ENCODE data around the gene NFIX.
A peak's percentile ranks its signal among the peaks of the same experiment; 100 is the strongest.

Gene NFIX

GRCh38 chr19:12991296-12991695, 4.0 kb upstream of the NFIX start:
- Histone ChIP-seq H3K9ac (ENCODE audit: low read depth, low read length) (no peak overlapping the region), H3K9me3 (ENCODE audit: control insufficient read depth, insufficient read depth, low read length) (no peaks in the 10 kb centered on the region), H3K36me3 (ENCODE audit: control insufficient read depth, insufficient read depth, low read length) (no peaks in the 10 kb centered on the region), H3K4me1 (ENCODE audit: control insufficient read depth, insufficient read depth, low read length) (no peaks in the 10 kb centered on the region; the same call in 1 of the 2 replicates), H3K4me3 (ENCODE audit: low read depth, low read length) (no peak overlapping the region), H3K27ac (ENCODE audit: low read depth, low read length) (no peak overlapping the region), H3K27me3 (ENCODE audit: control insufficient read depth, insufficient read depth, low read length) (peaks cover 77% of the 10 kb centered on the region)

GRCh38 chr19:12992729-12993128, 2.5 kb upstream of the NFIX start:
- Histone ChIP-seq H3K4me1 (ENCODE audit: control insufficient read depth, insufficient read depth, low read length) (no peaks in the 10 kb centered on the region; the same call in 1 of the 2 replicates), H3K27ac (ENCODE audit: low read depth, low read length) (no peak overlapping the region), H3K9me3 (ENCODE audit: control insufficient read depth, insufficient read depth, low read length) (no peaks in the 10 kb centered on the region), H3K9ac (ENCODE audit: low read depth, low read length) (no peak overlapping the region), H3K4me3 (ENCODE audit: low read depth, low read length) (no peak overlapping the region), H3K27me3 (ENCODE audit: control insufficient read depth, insufficient read depth, low read length) (peaks cover 79% of the 10 kb centered on the region), H3K36me3 (ENCODE audit: control insufficient read depth, insufficient read depth, low read length) (no peaks in the 10 kb centered on the region)

DNA sequence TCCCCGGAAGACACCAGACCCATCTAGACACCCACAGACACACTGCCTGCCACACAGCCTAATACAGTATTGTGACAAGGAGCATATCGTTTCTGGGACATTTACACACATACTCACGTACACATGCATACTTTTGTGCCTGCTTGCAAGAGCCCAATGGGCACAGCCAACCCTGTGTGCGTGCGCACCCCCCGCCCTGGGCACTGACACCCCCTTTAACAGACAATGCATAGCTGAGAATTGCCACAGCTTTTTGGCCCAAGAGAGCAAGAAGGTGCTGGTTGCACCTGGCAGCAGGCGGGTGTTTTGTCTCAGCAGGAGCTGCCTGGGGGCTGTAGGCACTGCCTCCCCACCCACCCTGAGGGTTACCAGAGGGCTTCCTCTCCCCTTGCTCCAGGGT, 1.7 kb upstream of the NFIX start:
- Histone ChIP-seq H3K4me1 (ENCODE audit: control insufficient read depth, insufficient read depth, low read length) (no peaks in the 10 kb centered on the region; the same call in 1 of the 2 replicates), H3K27me3 (ENCODE audit: control insufficient read depth, insufficient read depth, low read length) (peaks cover 81% of the 10 kb centered on the region), H3K36me3 (ENCODE audit: control insufficient read depth, insufficient read depth, low read length) (no peaks in the 10 kb centered on the region), H3K27ac (ENCODE audit: low read depth, low read length) (no peak overlapping the region), H3K9ac (ENCODE audit: low read depth, low read length) (no peak overlapping the region), H3K4me3 (ENCODE audit: low read depth, low read length) (no peak overlapping the region), H3K9me3 (ENCODE audit: control insufficient read depth, insufficient read depth, low read length) (no peaks in the 10 kb centered on the region)

DNA sequence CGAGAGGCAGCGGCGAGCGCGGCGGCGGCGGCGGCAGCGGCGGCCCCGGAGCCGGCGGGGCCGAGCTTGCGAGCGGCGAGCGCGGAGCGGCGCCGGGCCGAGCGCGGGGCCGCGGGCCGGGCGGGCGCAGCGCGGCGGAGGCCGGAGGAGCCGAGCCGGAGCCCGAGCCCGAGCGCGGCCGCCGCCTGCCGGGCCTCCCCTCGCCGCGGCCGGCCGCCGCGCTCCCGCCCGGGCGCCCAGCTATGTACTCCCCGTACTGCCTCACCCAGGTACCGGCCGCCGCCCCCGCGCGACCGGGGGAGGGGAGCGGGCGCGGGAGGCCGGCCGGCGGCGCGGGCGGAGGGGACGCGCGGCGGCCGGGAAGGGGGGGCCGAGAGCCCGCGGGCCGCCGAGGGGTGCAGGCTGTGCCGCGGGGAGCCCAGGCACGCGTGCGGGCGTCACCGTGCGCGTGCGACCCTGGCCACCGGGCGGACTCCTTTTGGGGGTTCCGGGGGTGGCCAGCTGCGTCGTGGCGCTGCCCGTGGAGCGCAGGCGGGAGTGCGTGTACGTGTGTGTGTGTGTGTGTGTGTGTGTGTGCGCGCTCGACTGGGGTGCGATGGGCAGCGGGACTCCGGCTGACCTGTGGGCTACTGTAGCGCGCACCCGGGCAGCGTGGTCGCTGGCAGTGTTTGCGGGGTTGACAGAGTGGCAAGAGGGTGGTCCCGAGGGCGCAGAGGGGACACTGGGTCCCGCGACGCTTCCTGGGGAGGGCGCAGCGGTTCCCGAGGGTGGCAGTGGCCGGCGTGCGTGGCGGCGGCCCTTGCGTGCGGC, 526 bp downstream of the NFIX start:
- Histone ChIP-seq H3K4me3 (ENCODE audit: low read depth, low read length) (peak overlapping the region; percentile 37), H3K9me3 (ENCODE audit: control insufficient read depth, insufficient read depth, low read length) (no peaks in the 10 kb centered on the region), H3K36me3 (ENCODE audit: control insufficient read depth, insufficient read depth, low read length) (no peaks in the 10 kb centered on the region), H3K27me3 (ENCODE audit: control insufficient read depth, insufficient read depth, low read length) (peaks cover 85% of the 10 kb centered on the region), H3K4me1 (ENCODE audit: control insufficient read depth, insufficient read depth, low read length) (no peaks in the 10 kb centered on the region; the same call in 1 of the 2 replicates), H3K27ac (ENCODE audit: low read depth, low read length) (no peak overlapping the region), H3K9ac (ENCODE audit: low read depth, low read length) (no peak overlapping the region)

DNA sequence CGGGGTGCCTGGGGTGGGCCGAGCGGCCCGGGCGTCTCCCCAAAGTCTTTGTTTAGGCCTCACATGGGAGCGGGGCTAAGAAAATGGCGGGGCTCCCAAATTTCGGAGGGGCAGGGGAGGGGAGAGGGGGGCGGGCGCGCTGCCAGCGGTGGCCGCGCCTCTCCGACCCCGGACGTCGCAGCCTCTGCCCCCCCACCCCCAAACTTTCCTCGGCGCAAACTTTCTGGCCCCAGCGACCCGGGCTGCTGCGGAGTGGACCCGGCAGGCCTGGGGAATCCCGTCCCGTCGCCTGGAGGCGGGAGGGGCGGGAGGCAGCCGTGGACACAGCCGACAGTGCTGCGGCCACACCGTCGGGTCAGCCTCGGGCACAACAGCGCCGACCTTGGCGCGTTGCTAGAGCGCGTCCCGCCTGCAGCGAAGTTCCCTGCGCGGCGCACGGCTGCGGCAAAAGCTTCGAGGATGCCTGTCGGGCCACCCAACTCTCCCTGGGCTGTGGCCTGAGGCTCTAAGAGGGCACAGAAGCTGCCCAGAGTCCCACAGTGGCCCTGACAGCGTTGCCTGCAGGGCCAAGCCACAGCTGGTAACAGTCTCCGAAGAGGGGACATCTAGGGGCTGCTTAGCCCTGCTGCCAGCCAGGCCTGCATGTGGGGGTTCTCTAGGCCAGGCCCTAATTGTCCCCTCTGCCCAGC, 1.3 kb downstream of the NFIX start:
- H3K4me1 ChIP-seq (ENCODE audit: control insufficient read depth, insufficient read depth, low read length) = no peaks in the 10 kb centered on the region; the same call in 1 of the 2 replicates
- no peak overlapping the region for H3K9ac ChIP-seq (ENCODE audit: low read depth, low read length)
- no peak overlapping the region for H3K27ac ChIP-seq (ENCODE audit: low read depth, low read length)
- H3K27me3 ChIP-seq (ENCODE audit: control insufficient read depth, insufficient read depth, low read length) = peaks cover 85% of the 10 kb centered on the region
- H3K4me3 ChIP-seq (ENCODE audit: low read depth, low read length) = peak overlapping the region; percentile 37
- H3K9me3 ChIP-seq (ENCODE audit: control insufficient read depth, insufficient read depth, low read length) = no peaks in the 10 kb centered on the region
- H3K36me3 ChIP-seq (ENCODE audit: control insufficient read depth, insufficient read depth, low read length) = no peaks in the 10 kb centered on the region

DNA sequence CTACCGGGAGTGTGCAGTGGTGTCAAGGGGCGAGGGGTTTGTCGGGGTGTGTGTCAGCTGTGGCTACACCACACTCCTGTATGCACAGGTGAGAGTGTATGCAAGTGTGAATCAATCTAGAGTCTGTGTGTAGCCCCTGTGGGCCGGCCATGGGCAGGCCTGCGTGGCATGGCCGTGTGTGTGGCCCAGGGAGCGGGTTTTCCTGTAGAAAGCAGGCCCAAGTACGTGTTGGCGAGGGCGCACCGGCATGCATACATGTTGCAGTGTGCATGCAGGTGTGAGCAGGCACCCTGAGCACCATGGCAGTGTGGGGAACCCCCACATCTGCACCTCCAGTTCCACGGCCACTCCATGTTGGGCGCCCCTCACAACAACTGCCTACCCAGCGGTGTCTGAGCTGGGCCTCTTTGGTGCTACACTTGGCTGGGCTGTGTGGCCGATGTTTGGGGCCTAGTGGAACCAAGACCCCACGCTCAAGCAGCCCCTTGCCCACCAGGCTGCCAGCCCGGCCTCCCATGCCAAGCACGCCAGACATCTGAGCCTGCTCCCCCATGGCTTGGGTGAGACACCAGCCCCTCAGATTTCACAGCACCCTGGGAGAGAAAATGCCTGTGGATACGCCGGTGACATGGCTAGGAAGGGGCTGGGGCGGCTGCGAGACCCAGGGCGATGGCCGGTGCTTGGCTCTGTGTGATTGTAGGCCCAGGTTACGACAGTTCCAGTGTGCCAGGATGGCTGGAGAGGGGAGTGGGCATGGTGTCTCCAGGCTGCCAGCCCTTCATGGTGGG, 2.1 kb downstream of the NFIX start:
- H3K9ac ChIP-seq (ENCODE audit: low read depth, low read length) = no peak overlapping the region
- H3K4me1 ChIP-seq (ENCODE audit: control insufficient read depth, insufficient read depth, low read length) = no peaks in the 10 kb centered on the region; the same call in 1 of the 2 replicates
- H3K4me3 ChIP-seq (ENCODE audit: low read depth, low read length) = no peak overlapping the region
- H3K36me3 ChIP-seq (ENCODE audit: control insufficient read depth, insufficient read depth, low read length) = no peaks in the 10 kb centered on the region
- peaks cover 86% of the 10 kb centered on the region for H3K27me3 ChIP-seq (ENCODE audit: control insufficient read depth, insufficient read depth, low read length)
- no peak overlapping the region for H3K27ac ChIP-seq (ENCODE audit: low read depth, low read length)
- no peaks in the 10 kb centered on the region for H3K9me3 ChIP-seq (ENCODE audit: control insufficient read depth, insufficient read depth, low read length)

- Histone ChIP-seq H3K27me3 (ENCODE audit: control insufficient read depth, insufficient read depth, low read length) (peaks cover 89% of the 10 kb centered on the region), H3K36me3 (ENCODE audit: control insufficient read depth, insufficient read depth, low read length) (no peaks in the 10 kb centered on the region), H3K4me3 (ENCODE audit: low read depth, low read length) (no peak overlapping the region), H3K4me1 (ENCODE audit: control insufficient read depth, insufficient read depth, low read length) (no peaks in the 10 kb centered on the region; the same call in 1 of the 2 replicates), H3K9me3 (ENCODE audit: control insufficient read depth, insufficient read depth, low read length) (no peaks in the 10 kb centered on the region), H3K27ac (ENCODE audit: low read depth, low read length) (no peak overlapping the region), H3K9ac (ENCODE audit: low read depth, low read length) (no peak overlapping the region)
Measured at GRCh38 chr19:12997967-12998940, 3.0 kb downstream of the NFIX start.

DNA sequence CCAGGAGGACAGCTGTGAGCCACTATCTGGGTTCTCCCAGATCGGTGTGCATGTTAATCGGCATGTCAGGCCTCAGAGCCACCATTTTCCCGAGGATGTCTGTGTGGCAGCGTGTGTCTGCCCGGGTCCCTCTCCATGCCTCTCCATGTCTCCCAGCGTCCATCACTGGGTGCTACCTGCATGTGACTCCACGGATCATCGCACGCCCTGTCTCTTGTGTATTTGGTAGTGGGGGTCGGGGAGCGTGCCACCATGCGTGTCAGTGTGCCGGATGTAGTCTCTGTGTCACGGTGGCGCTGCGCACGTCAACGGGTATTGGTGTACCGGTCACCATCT, 5.9 kb downstream of the NFIX start:
- no peak overlapping the region for H3K4me3 ChIP-seq (ENCODE audit: low read depth, low read length)
- H3K9ac ChIP-seq (ENCODE audit: low read depth, low read length) = no peak overlapping the region
- H3K4me1 ChIP-seq (ENCODE audit: control insufficient read depth, insufficient read depth, low read length) = no peaks in the 10 kb centered on the region; the same call in 1 of the 2 replicates
- no peaks in the 10 kb centered on the region for H3K36me3 ChIP-seq (ENCODE audit: control insufficient read depth, insufficient read depth, low read length)
- H3K9me3 ChIP-seq (ENCODE audit: control insufficient read depth, insufficient read depth, low read length) = no peaks in the 10 kb centered on the region
- no peak overlapping the region for H3K27ac ChIP-seq (ENCODE audit: low read depth, low read length)
- peaks cover 91% of the 10 kb centered on the region for H3K27me3 ChIP-seq (ENCODE audit: control insufficient read depth, insufficient read depth, low read length)

GRCh38 chr19:13001502-13002165, 6.4 kb downstream of the NFIX start:
- H3K4me1 ChIP-seq (ENCODE audit: control insufficient read depth, insufficient read depth, low read length) = no peaks in the 10 kb centered on the region
- no peaks in the 10 kb centered on the region for H3K9me3 ChIP-seq (ENCODE audit: control insufficient read depth, insufficient read depth, low read length)
- no peaks in the 10 kb centered on the region for H3K36me3 ChIP-seq (ENCODE audit: control insufficient read depth, insufficient read depth, low read length)
- peaks cover 90% of the 10 kb centered on the region for H3K27me3 ChIP-seq (ENCODE audit: control insufficient read depth, insufficient read depth, low read length)
- H3K9ac ChIP-seq (ENCODE audit: low read depth, low read length) = no peak overlapping the region
- no peak overlapping the region for H3K27ac ChIP-seq (ENCODE audit: low read depth, low read length)
- no peak overlapping the region for H3K4me3 ChIP-seq (ENCODE audit: low read depth, low read length)
